CD4-positive, alpha-beta T cell treated with Interferon alpha-2 for 1 hour (primary cell): ENCODE data around the gene C6orf120.

ENCODE experiments used
- DNase-seq, 2 donors: peaks; one replicate each; pipeline ENCODE4 v3.0.0-alpha.2; 2020 to 2022

The C6orf120 gene

GRCh38 chr6:169684056-169684455, 17.9 kb upstream of the C6orf120 start:
- DNase-seq: no peak

GRCh38 chr6:169685860-169686259, 16.1 kb upstream of the C6orf120 start:
- no peak for DNase-seq

- no peak for DNase-seq
Measured at GRCh38 chr6:169689287-169689686, 12.6 kb upstream of the C6orf120 start.

GRCh38 chr6:169691260-169691659, 10.7 kb upstream of the C6orf120 start:
- DNase-seq: no peak

GRCh38 chr6:169692516-169692915, 9.4 kb upstream of the C6orf120 start:
- no peak for DNase-seq

GRCh38 chr6:169695131-169695530, 6.8 kb upstream of the C6orf120 start:
- no peak for DNase-seq

GRCh38 chr6:169697115-169697514, 4.8 kb upstream of the C6orf120 start:
- DNase-seq: peak in 1 of 2 donors; percentile 14

GRCh38 chr6:169700296-169700695, 1.6 kb upstream of the C6orf120 start:
- DNase-seq: no peak

GRCh38 chr6:169701311-169701953, 494 bp upstream of the C6orf120 start:
- no peak for DNase-seq

GRCh38 chr6:169702840-169703246, 917 bp downstream of the C6orf120 start:
- no peak for DNase-seq

GRCh38 chr6:169707772-169708171, 5.8 kb downstream of the C6orf120 start:
- DNase-seq: no peak

- DNase-seq: no peak
Measured at GRCh38 chr6:169709293-169709692, 7.4 kb downstream of the C6orf120 start.

- no peak for DNase-seq
Measured at GRCh38 chr6:169710009-169710408, 8.1 kb downstream of the C6orf120 start.

GRCh38 chr6:169714178-169714577, 12.3 kb downstream of the C6orf120 start:
- DNase-seq: no peak

- no peak for DNase-seq
Measured at GRCh38 chr6:169714595-169714994, 12.7 kb downstream of the C6orf120 start.

- no peak for DNase-seq
Measured at GRCh38 chr6:169719117-169719516, 17.2 kb downstream of the C6orf120 start.

- peak in 1 of 2 donors; percentile 25 for DNase-seq
Measured at GRCh38 chr6:169720207-169720855, 18.4 kb downstream of the C6orf120 start.

GRCh38 chr6:169722362-169723199, 20.7 kb downstream of the C6orf120 start:
- peak; percentile 26 to 43 for DNase-seq

GRCh38 chr6:169723200-169723909, 21.4 kb downstream of the C6orf120 start:
- peak; percentile 59 to 72 for DNase-seq

GRCh38 chr6:169723991-169724493, 22.1 kb downstream of the C6orf120 start:
- DNase-seq: peak; percentile 14 to 58

- peak; percentile 61 to 81 for DNase-seq
Measured at GRCh38 chr6:169724494-169725124, 22.7 kb downstream of the C6orf120 start, which contains the start of gene PHF10. Gene PHF10 (minus strand): TSS chr6:169724500. CDS start chr6:169723931, 569 bp downstream.
